ENCODE data around the gene SNTG2.

GRCh38 chr2:975095-975494 lies 24.4 kb downstream of the SNTG2 start:
- TF ChIP-seq POLR2A (IDR thresholded peaks at IDR 0.05) (no peak), CTCF (IDR thresholded peaks at IDR 0.05) (no peak)

Data from esophagus squamous epithelium (tissue), 4 donors.